MM.1S (cell line): ENCODE measurements around the gene CELF4.

Experiments
- DNase-seq: peaks from one replicate; pipeline ENCODE4 v3.0.0-alpha.2; 2015
- H2AFZ ChIP-seq: fragments of 300-600 bp; sonication (generic); 2 replicates; pipeline ENCODE4 v1.6.0; 2016; ENCODE audit warnings: antibody characterized with exemption, low read length
- H3F3A ChIP-seq: fragments of 300-600 bp; sonication (generic); 2 replicates; pipeline ENCODE4 v1.6.1; 2016; ENCODE audit warnings: mild to moderate bottlenecking, antibody characterized with exemption, low read length, moderate library complexity, mixed read lengths; ENCODE audit not compliant: insufficient read depth
- H3K27ac ChIP-seq: fragments of 300-600 bp; sonication (generic); 2 replicates; pipeline ENCODE4 v1.5.1; 2016; ENCODE audit warnings: mild to moderate bottlenecking, low read length
- H3K27me3 ChIP-seq: fragments of 300-600 bp; sonication (generic); replicated peaks from 2 replicates; pipeline ENCODE4 v1.6.0; 2016; ENCODE audit warnings: low read length; ENCODE audit not compliant: insufficient read depth
- H3K36me3 ChIP-seq: fragments of 300-600 bp; sonication (generic); replicated peaks from 2 replicates; pipeline ENCODE4 v1.6.1; 2016; ENCODE audit warnings: mild to moderate bottlenecking, low read length, mixed read lengths; ENCODE audit not compliant: insufficient read depth
- H3K4me1 ChIP-seq: fragments of 300-600 bp; sonication (generic); 2 replicates; pipeline ENCODE4 v1.6.1; 2016; ENCODE audit warnings: low read length, mixed read lengths
- H3K4me2 ChIP-seq: fragments of 300-600 bp; sonication (generic); 2 replicates; pipeline ENCODE4 v1.6.0; 2016; ENCODE audit warnings: low read depth, low read length
- H3K4me3 ChIP-seq: fragments of 300-600 bp; sonication (generic); 2 replicates; pipeline ENCODE4 v1.5.1; 2016; ENCODE audit warnings: low read length, mixed read lengths
- H3K79me2 ChIP-seq: fragments of 300-600 bp; sonication (generic); 2 replicates; pipeline ENCODE4 v1.6.1; 2016; ENCODE audit warnings: mixed run types, low read length, mixed read lengths
- H3K9ac ChIP-seq: fragments of 300-600 bp; sonication (generic); 2 replicates; pipeline ENCODE4 v1.6.1; 2016; ENCODE audit warnings: low read length, mixed read lengths
- H3K9me2 ChIP-seq: fragments of 300-600 bp; sonication (generic); replicated peaks from 2 replicates; pipeline ENCODE4 v1.6.1; 2016; ENCODE audit warnings: mild to moderate bottlenecking, low read length, mixed read lengths; ENCODE audit not compliant: insufficient read depth
- H3K9me3 ChIP-seq: fragments of 300-600 bp; sonication (generic); replicated peaks from 2 replicates; pipeline ENCODE4 v1.6.1; 2016; ENCODE audit warnings: mild to moderate bottlenecking, low read length, mixed read lengths; ENCODE audit not compliant: insufficient read depth
- H4K20me1 ChIP-seq: fragments of 300-600 bp; sonication (generic); 2 replicates; pipeline ENCODE4 v1.6.1; 2016; ENCODE audit warnings: mild to moderate bottlenecking, low read length, moderate library complexity, mixed read lengths; ENCODE audit not compliant: insufficient read depth
- CTCF ChIP-seq: fragments of 300-600 bp; sonication (generic); IDR thresholded peaks from 2 replicates; pipeline ENCODE4 v1.5.1; 2016; ENCODE audit warnings: antibody characterized with exemption, low read length, mixed read lengths
- EZH2 ChIP-seq: fragments of 300-600 bp; sonication (generic); optimal IDR thresholded peaks from 2 replicates; pipeline ENCODE3; 2017; ENCODE audit warnings: low read depth, mild to moderate bottlenecking, antibody characterized with exemption, low read length, mixed read lengths
- EZH2phosphoT487 ChIP-seq: fragments of 300-600 bp; sonication (generic); IDR thresholded peaks from 2 replicates; pipeline ENCODE4 v1.6.1; 2018; ENCODE audit warnings: antibody characterized with exemption, low read length

CELF4 gene

GRCh38 chr18:37383036-37383785 is 182.4 kb downstream of the CELF4 start:
- no peaks in the 10 kb centered on the region for H4K20me1 ChIP-seq
- H3F3A ChIP-seq, result no peaks in the 10 kb centered on the region
- no peak overlapping the region for H3K9ac ChIP-seq
- H3K9me2 ChIP-seq, result no peaks in the 10 kb centered on the region
- H3K27ac ChIP-seq, result no peak overlapping the region
- no peaks in the 10 kb centered on the region for H3K36me3 ChIP-seq
- no peaks in the 10 kb centered on the region for H3K4me1 ChIP-seq
- H3K79me2 ChIP-seq, result no peaks in the 10 kb centered on the region
- H3K4me3 ChIP-seq, result no peak overlapping the region
- H3K9me3 ChIP-seq, result no peaks in the 10 kb centered on the region
- TF ChIP-seq EZH2 (no peak), CTCF (no peak), EZH2phosphoT487 (no peak)
- no peak for DNase-seq
- H3K4me2 ChIP-seq, result no peak overlapping the region
- H3K27me3 ChIP-seq, result 0 out of 2 replicates have a peak, but pooled peaks cover 3% of the 10 kb centered on the region
- H2AFZ ChIP-seq, result no peak overlapping the region

- Histone ChIP-seq H3K27me3 (0 out of 2 replicates have a peak, but pooled peaks cover 4% of the 10 kb centered on the region), H4K20me1 (no peaks in the 10 kb centered on the region), H3K27ac (no peak overlapping the region), H3F3A (no peaks in the 10 kb centered on the region), H3K79me2 (no peaks in the 10 kb centered on the region), H3K9me3 (no peaks in the 10 kb centered on the region), H3K4me2 (no peak overlapping the region), H2AFZ (no peak overlapping the region), H3K9me2 (no peaks in the 10 kb centered on the region), H3K9ac (no peak overlapping the region), H3K4me1 (no peaks in the 10 kb centered on the region), H3K36me3 (no peaks in the 10 kb centered on the region), H3K4me3 (no peak overlapping the region)
- TF ChIP-seq CTCF, result no peak
- TF ChIP-seq EZH2phosphoT487, result no peak
- TF ChIP-seq EZH2, result no peak
- no peak for DNase-seq
Measured at GRCh38 chr18:37381554-37381953, 184.0 kb downstream of the CELF4 start.

- no peaks in the 10 kb centered on the region for H3K4me1 ChIP-seq
- H3K27me3 ChIP-seq, result 0 out of 2 replicates have a peak, but pooled peaks cover 4% of the 10 kb centered on the region
- DNase-seq, result no peak
- H3K36me3 ChIP-seq, result no peaks in the 10 kb centered on the region
- no peak overlapping the region for H3K27ac ChIP-seq
- H4K20me1 ChIP-seq, result no peaks in the 10 kb centered on the region
- TF ChIP-seq CTCF (no peak), EZH2phosphoT487 (no peak), EZH2 (no peak)
- no peak overlapping the region for H2AFZ ChIP-seq
- no peaks in the 10 kb centered on the region for H3K9me3 ChIP-seq
- no peaks in the 10 kb centered on the region for H3F3A ChIP-seq
- no peaks in the 10 kb centered on the region for H3K9me2 ChIP-seq
- no peak overlapping the region for H3K4me2 ChIP-seq
- H3K9ac ChIP-seq, result no peak overlapping the region
- H3K79me2 ChIP-seq, result no peaks in the 10 kb centered on the region
- no peak overlapping the region for H3K4me3 ChIP-seq
Measured at GRCh38 chr18:37380546-37381110, 185.0 kb downstream of the CELF4 start.
